Tibial nerve (tissue), 4 donors: ENCODE data around the gene NKIRAS2. TPM values are rescaled to one million over a fixed set of nuclear protein-coding genes. Genes with fewer than 3 reads are reported as not detected.

Experiments used
- DNase-seq, 2 donors: peaks; one replicate each; pipeline ENCODE4 v3.0.0-alpha.2; 2019; ENCODE audit warnings: low spot score in 2 of 2
- H3K27ac ChIP-seq, 4 donors: fragments of 200-600 bp; sonication (generic) in 3 of 4; one replicate each; pipeline ENCODE4 v1.5.1; 2017 to 2019; ENCODE audit warnings: mild to moderate bottlenecking in 1 of 4
- H3K27me3 ChIP-seq, 2 donors: fragments of 200-600 bp; sonication (generic) in 1 of 2; one replicate each; pipeline versions ENCODE4 v1.5.1 to v1.6.0; 2017 to 2019
- H3K36me3 ChIP-seq, 3 donors: fragments of 200-600 bp; sonication (generic); one replicate each; pipeline ENCODE4 v1.5.1; 2018 to 2019
- H3K4me1 ChIP-seq, 4 donors: fragments of 200-600 bp; sonication (generic) in 3 of 4; one replicate each; pipeline ENCODE4 v1.5.1; 2017 to 2019
- H3K4me3 ChIP-seq, 4 donors: fragments of 200-600 bp; sonication (generic) in 3 of 4; one replicate each; pipeline ENCODE4 v1.5.1; 2017 to 2019; ENCODE audit warnings: mild to moderate bottlenecking in 1 of 4, moderate library complexity in 1 of 4
- H3K9me3 ChIP-seq, 4 donors: fragments of 200-600 bp; sonication (generic) in 3 of 4; one replicate each; pipeline ENCODE4 v1.5.1; 2017 to 2019
- EP300 ChIP-seq, 2 donors: sonication (generic); formaldehyde crosslinking; IDR thresholded peaks; one replicate each; pipeline ENCODE4 v1.6.1; 2017; ENCODE audit warnings: antibody characterized with exemption in 2 of 2, mild to moderate bottlenecking in 1 of 2
- POLR2A ChIP-seq, 2 donors: fragments of 450-650 bp; IDR thresholded peaks; one replicate each; pipeline ENCODE4 v1.6.1; 2017; ENCODE audit warnings: antibody characterized with exemption in 2 of 2, mild to moderate bottlenecking in 2 of 2, moderate library complexity in 2 of 2
- WGBS, 2 donors: methylation state at CpG; one replicate each; pipeline ENCODE4 v1.1.5; 2018; 5-methylcytosine and 5-hydroxymethylcytosine counted together
- total RNA-seq, 4 donors: library from RNA; depleted of rRNA; stranded (reverse); fragments of >200 nt; gene quantifications; one replicate each; pipeline ENCODE4 v1.1.0, GENCODE V29; 2016
- TF ChIP-seq, protein P1 (sequence below), 5 experiments: fragments of 200-600 bp in 3 of 5; fragments of 450-650 bp in 2 of 5; sonication (generic) in 3 of 5; IDR thresholded peaks; one replicate each; pipeline ENCODE4 v1.5.1; 2016 to 2019; ENCODE audit warnings: antibody characterized with exemption in 5 of 5, mild to moderate bottlenecking in 3 of 5, moderate library complexity in 2 of 5

The NKIRAS2 gene
- total RNA-seq, 4 donors from 2014 or later: 17.7 to 39.9 (median 23.8) TPM

DNA sequence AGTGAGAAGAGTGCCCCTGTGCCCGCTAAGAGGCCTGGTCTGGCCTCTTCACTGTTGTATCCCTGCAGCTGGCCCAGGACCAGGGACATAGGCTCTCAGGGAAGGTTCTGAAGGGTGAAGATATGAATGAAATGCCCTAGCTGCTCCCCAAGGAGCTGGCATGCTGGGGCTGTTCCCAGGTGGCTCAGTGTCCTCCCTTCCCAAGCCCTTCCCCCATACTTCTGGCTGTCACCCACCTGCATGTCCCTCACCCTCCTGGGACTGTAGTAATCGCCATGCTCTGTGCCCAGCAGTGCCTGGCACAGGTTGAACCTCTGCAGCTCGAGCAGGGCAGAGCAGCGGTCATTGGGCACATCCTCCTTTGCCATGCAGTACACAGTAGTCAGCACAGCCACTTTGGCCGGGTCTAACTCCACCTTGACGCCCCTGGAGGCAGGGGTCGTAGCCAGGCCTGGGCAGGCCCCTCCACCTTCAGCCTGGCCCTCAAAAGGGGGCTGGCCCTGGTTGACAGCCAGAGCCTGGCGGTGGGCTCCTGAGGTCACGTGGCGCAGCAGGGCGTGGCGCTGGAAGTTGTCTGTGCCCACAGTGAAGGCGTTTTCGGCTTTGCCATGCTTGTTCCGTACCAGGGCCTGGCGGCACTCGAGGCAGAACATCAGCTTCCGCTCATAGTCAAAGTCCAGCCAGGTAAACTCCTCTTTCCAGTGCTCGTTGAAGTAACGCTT lies 22.9 kb downstream of the NKIRAS2 start:
- Histone ChIP-seq H3K9me3 (no peaks in the 10 kb centered on the region), H3K4me1 (peaks cover 0 to 6% (median 2%) of the 10 kb centered on the region in 4 donors), H3K36me3 (peaks cover 0 to 15% (median 0%) of the 10 kb centered on the region in 3 donors), H3K27me3 (no peaks in the 10 kb centered on the region), H3K27ac (no peak overlapping the region), H3K4me3 (no peak overlapping the region)
- 90 to 94% methylated on average over 19 to 20 of the region's 20 CpGs for WGBS, 2 donors
- no peak for TF ChIP-seq EP300 (IDR thresholded peaks at IDR 0.05)
- no peak for TF ChIP-seq POLR2A (IDR thresholded peaks at IDR 0.05)
- TF ChIP-seq, protein P1, sequence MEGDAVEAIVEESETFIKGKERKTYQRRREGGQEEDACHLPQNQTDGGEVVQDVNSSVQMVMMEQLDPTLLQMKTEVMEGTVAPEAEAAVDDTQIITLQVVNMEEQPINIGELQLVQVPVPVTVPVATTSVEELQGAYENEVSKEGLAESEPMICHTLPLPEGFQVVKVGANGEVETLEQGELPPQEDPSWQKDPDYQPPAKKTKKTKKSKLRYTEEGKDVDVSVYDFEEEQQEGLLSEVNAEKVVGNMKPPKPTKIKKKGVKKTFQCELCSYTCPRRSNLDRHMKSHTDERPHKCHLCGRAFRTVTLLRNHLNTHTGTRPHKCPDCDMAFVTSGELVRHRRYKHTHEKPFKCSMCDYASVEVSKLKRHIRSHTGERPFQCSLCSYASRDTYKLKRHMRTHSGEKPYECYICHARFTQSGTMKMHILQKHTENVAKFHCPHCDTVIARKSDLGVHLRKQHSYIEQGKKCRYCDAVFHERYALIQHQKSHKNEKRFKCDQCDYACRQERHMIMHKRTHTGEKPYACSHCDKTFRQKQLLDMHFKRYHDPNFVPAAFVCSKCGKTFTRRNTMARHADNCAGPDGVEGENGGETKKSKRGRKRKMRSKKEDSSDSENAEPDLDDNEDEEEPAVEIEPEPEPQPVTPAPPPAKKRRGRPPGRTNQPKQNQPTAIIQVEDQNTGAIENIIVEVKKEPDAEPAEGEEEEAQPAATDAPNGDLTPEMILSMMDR (IDR thresholded peaks at IDR 0.05): no peak
- no peak for DNase-seq

DNA sequence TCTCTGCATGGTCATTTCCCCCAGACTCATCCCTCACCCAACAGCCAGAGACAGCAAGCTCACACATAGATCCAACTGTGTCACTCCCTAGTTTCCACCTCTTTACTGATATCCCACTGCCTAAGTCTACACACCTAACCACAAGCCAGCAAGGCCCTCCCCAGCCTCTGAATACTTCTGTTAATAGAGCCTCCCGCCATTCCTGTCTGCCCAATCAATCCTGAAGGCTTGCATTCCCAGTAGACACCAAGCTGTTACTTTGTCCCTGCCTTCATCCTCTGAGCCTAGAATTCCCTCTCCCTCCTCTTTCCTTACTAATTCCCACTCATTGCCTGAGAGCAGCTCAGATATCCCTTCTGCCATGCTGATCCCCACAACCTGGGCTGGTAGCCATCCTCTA lies 25.8 kb downstream of the NKIRAS2 start:
- no peak overlapping the region for H3K4me3 ChIP-seq
- TF ChIP-seq EP300 (IDR thresholded peaks at IDR 0.05) (no peak), POLR2A (IDR thresholded peaks at IDR 0.05) (no peak)
- TF ChIP-seq, protein P1 (IDR thresholded peaks at IDR 0.05): no peak

DNA sequence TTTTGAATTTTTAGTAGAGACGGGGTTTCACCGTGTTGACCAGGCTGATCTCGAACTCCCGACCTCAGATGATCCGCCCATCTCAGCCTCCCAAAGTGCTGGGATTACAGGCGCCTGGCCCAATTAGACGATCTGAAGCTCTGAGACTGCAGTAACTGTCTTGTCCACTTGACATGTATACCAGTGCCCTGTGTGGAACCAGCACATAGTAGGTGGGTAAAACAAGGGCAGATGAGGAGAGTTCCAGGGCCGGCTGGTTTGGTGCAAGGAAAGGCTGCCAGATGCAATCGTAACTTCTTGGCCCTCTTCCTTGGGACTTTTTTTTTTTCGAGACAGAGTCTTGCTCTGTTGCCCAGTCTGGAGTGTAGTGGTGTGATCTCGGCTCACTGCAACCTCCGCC lies 27.5 kb downstream of the NKIRAS2 start:
- WGBS, 2 donors: 86 to 90% methylated on average over 12 of the region's 12 CpGs

More for the DNA sequence above, 25.8 kb downstream of the NKIRAS2 start:
- no peak for DNase-seq
- no peaks in the 10 kb centered on the region for H3K9me3 ChIP-seq
- H3K27ac ChIP-seq: no peak overlapping the region
- H3K36me3 ChIP-seq: peaks cover 0 to 12% (median 0%) of the 10 kb centered on the region in 3 donors
- 81 to 91% methylated on average over 1 of the region's 1 CpG for WGBS, 2 donors
- H3K4me1 ChIP-seq: peaks cover 0 to 9% (median 0%) of the 10 kb centered on the region in 4 donors
- no peaks in the 10 kb centered on the region for H3K27me3 ChIP-seq

DNA sequence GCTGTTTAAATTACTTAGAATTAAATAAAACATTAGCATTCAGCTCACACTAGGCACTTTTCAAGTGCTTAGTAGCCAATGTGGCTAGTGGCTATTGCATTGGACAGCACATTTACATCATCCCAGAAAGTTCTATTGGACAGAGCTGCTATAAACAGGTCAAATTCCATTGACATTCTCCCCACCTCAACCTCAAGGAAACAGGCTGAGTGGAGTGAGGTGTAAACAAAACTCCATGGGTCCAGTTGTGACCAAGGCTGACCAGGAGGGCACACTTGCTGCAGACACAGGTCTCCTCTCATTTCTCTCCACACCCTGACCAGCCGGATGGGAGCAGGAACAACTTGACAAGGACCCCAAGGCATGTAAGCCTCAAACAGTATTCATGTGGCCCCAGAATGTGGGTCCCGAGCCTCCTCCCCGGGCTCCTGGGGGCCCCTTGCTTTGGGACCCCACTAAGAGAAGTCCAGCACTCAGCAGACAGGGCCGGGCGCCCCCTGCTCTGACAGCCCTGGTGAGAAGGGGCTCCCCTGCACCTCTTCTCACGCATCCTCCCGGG lies 30.0 kb downstream of the NKIRAS2 start:
- peaks cover 0 to 15% (median 0%) of the 10 kb centered on the region in 4 donors for H3K4me1 ChIP-seq
- no peak for TF ChIP-seq EP300 (IDR thresholded peaks at IDR 0.05)
- TF ChIP-seq POLR2A (IDR thresholded peaks at IDR 0.05): no peak
- TF ChIP-seq, protein P1 (IDR thresholded peaks at IDR 0.05): no peak
- peak overlapping the region in 3 of 4 donors; percentile 37 to 82 (median 45) for H3K27ac ChIP-seq
- H3K9me3 ChIP-seq: no peaks in the 10 kb centered on the region
- peaks cover 0 to 24% of the 10 kb centered on the region in 2 donors for H3K27me3 ChIP-seq
- DNase-seq: no peak
- peak overlapping the region; percentile 44 to 81 (median 78) for H3K4me3 ChIP-seq
- no peaks in the 10 kb centered on the region for H3K36me3 ChIP-seq
- 1 to 3% methylated on average over 5 to 7 of the region's 7 CpGs for WGBS, 2 donors

More for the DNA sequence above, 27.5 kb downstream of the NKIRAS2 start:
- Histone ChIP-seq H3K4me3 (no peak overlapping the region), H3K27me3 (no peaks in the 10 kb centered on the region), H3K9me3 (no peaks in the 10 kb centered on the region), H3K27ac (no peak overlapping the region), H3K36me3 (peaks cover 0 to 7% (median 0%) of the 10 kb centered on the region in 3 donors), H3K4me1 (peaks cover 0 to 15% (median 0%) of the 10 kb centered on the region in 4 donors)
- TF ChIP-seq EP300 (IDR thresholded peaks at IDR 0.05) (no peak), POLR2A (IDR thresholded peaks at IDR 0.05) (no peak)
- TF ChIP-seq, protein P1 (IDR thresholded peaks at IDR 0.05): no peak
- DNase-seq: no peak
